ENCODE results near the gene GATA5.

DNA sequence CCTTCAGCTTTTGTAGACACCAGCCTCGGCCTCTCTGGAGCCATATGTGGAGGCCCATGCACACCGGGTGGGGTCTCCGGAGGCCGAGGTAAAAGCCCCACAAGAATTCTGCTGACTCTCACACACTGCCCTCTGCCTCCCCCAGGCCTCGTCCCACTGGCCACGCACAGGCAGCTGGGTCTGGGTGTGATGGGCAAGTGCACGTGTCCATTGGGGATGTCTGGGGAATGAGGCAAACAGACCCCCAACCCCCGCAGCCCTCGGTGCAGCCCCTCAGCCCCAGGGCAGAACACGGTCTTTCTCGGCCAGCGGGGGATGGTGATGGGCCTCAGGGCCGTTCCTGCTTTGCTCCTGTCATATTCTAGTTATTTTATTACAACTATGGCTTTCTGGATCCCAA, 44.0 kb upstream of the GATA5 start:
- no peak for TF ChIP-seq NFYB (CRISPR knock-in tag; conservative IDR thresholded peaks at IDR 0.05; ENCODE audit: low read depth)
- TF ChIP-seq, protein P1, sequence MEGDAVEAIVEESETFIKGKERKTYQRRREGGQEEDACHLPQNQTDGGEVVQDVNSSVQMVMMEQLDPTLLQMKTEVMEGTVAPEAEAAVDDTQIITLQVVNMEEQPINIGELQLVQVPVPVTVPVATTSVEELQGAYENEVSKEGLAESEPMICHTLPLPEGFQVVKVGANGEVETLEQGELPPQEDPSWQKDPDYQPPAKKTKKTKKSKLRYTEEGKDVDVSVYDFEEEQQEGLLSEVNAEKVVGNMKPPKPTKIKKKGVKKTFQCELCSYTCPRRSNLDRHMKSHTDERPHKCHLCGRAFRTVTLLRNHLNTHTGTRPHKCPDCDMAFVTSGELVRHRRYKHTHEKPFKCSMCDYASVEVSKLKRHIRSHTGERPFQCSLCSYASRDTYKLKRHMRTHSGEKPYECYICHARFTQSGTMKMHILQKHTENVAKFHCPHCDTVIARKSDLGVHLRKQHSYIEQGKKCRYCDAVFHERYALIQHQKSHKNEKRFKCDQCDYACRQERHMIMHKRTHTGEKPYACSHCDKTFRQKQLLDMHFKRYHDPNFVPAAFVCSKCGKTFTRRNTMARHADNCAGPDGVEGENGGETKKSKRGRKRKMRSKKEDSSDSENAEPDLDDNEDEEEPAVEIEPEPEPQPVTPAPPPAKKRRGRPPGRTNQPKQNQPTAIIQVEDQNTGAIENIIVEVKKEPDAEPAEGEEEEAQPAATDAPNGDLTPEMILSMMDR (IDR thresholded peaks at IDR 0.05) = no peak
- TF ChIP-seq, protein P2, sequence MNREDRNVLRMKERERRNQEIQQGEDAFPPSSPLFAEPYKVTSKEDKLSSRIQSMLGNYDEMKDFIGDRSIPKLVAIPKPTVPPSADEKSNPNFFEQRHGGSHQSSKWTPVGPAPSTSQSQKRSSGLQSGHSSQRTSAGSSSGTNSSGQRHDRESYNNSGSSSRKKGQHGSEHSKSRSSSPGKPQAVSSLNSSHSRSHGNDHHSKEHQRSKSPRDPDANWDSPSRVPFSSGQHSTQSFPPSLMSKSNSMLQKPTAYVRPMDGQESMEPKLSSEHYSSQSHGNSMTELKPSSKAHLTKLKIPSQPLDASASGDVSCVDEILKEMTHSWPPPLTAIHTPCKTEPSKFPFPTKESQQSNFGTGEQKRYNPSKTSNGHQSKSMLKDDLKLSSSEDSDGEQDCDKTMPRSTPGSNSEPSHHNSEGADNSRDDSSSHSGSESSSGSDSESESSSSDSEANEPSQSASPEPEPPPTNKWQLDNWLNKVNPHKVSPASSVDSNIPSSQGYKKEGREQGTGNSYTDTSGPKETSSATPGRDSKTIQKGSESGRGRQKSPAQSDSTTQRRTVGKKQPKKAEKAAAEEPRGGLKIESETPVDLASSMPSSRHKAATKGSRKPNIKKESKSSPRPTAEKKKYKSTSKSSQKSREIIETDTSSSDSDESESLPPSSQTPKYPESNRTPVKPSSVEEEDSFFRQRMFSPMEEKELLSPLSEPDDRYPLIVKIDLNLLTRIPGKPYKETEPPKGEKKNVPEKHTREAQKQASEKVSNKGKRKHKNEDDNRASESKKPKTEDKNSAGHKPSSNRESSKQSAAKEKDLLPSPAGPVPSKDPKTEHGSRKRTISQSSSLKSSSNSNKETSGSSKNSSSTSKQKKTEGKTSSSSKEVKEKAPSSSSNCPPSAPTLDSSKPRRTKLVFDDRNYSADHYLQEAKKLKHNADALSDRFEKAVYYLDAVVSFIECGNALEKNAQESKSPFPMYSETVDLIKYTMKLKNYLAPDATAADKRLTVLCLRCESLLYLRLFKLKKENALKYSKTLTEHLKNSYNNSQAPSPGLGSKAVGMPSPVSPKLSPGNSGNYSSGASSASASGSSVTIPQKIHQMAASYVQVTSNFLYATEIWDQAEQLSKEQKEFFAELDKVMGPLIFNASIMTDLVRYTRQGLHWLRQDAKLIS (CRISPR knock-in tag; IDR thresholded peaks at IDR 0.05; ENCODE audit: borderline replicate concordance) = no peak
- TF ChIP-seq ZNF263 (CRISPR knock-in tag; IDR thresholded peaks at IDR 0.05; ENCODE audit: low read depth) = no peak

Measured in WTC11 (cell line).